GM19395 (cell line): ENCODE data around the gene PRSS53.

Source experiments
- ATAC-seq: cut with Tn5 transposase; IDR thresholded peaks from one replicate; pipeline ENCODE4 v1.9.1; 2021; ENCODE audit warnings: mild to moderate bottlenecking, moderate library complexity; ENCODE audit not compliant: unreplicated experiment

The PRSS53 gene

DNA sequence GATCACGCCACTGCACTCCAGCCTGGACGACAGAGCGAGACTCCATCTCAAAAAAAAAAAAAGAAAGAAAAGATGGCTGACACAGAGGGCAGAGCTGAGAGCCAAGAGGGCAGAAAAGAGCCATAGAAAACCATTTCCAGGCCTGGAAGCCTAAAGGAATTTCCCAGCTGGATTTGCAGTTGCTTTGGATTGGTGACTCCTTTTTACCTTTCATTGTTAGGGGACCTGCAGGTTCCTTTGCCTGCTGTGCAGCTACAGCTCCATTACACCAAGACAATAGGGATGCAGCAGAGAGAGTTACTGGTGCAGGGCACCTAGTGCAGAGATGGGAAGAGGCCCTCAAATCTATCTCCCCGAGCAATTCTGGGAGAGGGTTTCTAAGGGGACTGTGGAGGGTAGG is 33.1 kb downstream of the PRSS53 start:
- ATAC-seq = no peak

DNA sequence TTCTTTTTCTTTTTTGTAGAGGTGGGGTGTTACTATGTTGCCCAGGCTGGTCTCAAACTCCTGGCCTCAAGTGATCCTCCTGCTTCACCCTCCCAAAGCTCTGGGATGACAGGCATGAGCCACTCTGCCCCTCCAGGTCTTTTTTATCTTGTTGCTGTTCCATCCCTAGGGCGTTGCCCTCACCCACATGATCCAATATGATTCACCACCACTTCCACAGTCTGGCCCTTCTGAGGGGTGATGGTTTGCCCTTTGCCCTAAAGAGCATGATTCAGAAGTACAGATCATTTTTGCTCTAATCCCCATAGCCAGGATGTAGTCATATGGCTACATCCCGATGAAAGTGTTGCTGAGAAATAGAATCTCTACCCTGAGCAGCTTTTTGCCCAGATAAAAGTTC is 36.6 kb downstream of the PRSS53 start:
- no peak for ATAC-seq

DNA sequence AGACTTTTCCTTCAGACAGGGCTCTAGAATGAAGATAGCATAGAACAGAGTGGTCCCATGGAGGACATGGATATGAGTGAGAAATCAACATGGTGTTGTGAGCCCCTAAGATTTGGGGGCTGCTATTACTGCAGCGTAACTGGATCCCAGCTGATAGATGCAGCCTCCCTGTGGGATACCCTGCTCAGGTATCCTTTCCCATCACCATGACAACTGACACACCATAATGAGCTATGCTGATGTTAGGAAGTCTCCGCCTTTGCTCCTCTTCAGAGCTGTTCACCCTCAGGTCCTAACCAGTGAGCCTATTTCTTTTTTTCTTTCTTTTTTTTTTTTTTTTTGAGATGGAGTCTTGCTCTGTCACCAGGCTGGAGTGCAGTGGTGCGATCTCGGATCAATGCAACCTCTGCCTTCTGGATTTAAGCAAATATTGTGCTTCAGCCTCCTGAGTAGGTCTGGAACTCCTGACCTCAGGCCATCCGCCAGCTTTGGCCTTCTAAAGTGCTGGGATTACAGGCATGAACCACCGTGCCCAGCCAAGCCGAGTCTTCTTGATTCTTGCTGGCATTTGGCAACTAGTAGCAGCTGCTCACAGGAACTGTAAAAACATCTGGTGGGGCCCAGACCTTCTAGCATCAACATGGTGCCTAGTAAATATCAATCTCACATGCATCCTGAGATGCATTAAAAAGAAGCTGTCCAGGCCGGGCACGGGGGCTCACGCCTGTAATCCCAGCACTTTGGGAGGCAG is 38.3 kb downstream of the PRSS53 start:
- no peak for ATAC-seq

DNA sequence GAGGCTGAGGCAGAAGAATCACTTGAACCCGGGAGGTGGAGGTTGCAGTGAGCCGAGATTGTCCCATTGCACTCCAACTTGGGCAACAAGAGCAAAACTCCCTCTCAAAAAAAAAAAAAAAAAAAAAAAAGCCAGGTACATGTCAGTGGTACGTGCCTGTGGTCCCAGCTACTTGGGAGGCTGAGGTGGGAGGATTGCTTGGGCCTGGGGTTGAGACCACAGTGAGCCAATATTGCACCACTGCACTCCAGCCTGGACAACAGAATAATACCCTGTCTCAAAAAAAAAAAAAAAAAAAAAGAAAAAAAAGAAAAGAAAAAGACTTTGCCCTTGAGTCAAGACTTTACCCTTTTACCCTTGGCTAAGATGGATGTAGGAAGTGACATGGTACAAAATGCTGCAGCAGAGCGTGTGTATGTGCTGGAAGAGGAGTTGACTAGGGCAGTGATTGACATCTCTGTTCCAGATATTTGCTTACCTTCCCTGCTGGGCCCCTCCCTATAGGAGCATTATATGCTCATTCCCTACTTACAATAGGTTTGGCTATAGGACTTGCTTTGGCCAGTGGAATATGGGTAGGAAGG is 44.8 kb downstream of the PRSS53 start:
- ATAC-seq = no peak

DNA sequence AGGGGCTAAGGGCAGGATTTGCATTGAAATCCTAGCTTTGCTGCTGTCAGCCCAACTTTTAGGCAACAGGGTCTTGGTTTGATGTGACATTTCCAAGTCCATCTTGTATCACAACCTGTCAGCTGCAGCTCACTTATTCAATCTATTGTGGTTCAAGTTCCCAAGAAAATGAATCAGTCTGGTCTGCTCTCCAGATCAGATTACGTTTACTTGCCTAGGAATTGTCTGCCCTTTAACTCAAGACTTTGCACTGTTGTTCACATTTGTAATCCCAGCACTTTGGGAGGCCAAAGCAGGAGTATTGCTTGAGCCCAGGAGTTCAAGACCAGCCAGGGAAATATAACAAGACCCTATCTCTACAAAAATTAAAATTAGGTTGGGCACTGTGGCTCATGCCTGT is 45.4 kb downstream of the PRSS53 start:
- ATAC-seq = no peak

DNA sequence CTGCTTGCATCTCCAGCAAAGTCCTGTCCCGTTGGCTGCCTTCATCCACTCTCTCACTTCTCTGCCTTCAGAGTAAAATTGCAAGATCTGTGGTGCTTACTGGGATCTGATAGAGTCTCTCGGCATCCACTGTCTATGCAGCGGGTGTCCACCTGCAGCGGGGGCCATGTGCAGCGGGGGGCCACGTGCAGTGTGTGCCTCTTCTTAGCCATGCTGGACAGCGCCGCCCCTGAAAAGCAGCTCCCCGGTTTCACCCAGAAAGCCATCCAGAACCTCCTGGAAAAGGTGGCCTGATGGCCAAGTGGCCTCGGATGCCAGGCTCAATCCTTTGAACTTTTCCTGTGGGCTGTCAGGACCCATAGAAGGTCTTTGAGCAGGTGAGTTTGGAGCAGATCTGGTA is 45.9 kb downstream of the PRSS53 start:
- no peak for ATAC-seq

DNA sequence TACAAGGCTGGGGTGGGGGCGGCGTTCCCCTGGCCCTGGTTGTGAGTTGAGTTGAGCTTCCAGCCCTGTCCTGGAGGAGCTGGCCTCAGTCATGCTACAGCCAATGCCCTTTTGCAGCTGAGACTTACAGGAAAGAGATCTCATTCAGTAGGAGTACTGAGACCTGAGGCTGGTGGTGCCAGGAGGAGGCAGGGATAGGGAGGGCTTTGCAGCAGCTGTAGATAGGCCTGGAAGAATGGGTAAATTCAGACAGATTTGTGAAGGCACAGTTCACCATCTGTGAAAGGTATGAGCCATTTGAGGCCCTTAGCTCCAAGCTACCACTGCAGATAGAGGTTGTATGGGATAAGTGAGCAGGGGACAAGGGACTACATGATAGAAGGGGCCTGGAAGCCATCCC is 49.8 kb downstream of the PRSS53 start:
- ATAC-seq = no peak

DNA sequence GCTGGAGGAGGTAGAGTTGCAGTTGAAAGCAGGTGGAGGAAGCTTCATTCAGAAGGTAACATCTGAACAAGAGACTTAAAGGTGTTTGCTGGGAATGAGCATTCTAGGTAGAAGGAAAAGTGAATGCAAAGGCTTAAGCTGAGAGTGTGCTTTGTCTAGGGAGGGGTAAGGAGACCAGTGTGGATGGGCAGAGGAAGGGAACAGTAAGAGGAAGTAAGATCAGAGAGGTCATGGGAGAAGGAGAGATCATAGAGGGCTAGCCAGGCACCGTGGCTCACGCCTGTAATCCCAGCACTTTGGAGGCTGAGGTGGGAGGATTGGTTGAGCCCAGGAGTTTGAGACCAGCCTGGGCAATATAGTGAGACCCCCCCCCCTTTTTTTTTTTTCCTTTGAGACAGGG is 52.1 kb downstream of the PRSS53 start:
- no peak for ATAC-seq

DNA sequence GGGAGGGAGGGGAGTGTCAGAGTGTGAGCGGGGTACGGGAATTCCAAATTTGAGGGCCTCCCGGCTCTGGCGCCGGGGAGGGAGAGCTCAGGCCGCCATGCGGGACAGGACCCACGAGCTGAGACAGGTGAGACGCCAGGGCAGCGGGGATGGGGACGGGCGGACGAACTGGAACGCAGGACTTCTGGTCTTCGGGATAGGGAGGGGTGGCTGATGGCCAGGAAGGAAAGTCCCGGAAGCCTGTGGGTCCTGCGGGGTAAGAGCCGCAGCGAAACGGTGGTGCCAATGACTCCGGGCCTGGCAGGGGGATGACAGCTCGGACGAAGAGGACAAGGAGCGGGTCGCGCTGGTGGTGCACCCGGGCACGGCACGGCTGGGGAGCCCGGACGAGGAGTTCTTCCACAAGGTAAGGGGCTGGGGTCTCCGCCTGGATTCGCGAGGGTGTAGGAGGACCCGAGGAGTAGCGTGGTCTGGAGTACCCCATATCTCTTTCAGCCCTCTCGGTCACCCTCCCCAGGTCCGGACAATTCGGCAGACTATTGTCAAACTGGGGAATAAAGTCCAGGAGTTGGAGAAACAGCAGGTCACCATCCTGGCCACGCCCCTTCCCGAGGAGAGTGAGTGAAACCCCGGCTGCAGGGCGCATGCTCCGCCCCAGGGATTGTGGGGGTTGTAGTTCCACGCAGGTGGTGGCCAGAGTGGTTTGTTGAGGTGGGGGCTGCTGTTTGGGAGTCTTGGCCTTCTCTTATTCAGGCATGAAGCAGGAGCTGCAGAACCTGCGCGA is 54.8 kb downstream of the PRSS53 start:
- ATAC-seq = peak; percentile 50
